GM21381 (cell line): ENCODE results near the gene SRMS.

Experiments used
- ATAC-seq: cut with Tn5 transposase; IDR thresholded peaks from one replicate; pipeline ENCODE4 v1.9.1; 2021; ENCODE audit warnings: mild to moderate bottlenecking, moderate library complexity; ENCODE audit not compliant: unreplicated experiment

SRMS gene

DNA sequence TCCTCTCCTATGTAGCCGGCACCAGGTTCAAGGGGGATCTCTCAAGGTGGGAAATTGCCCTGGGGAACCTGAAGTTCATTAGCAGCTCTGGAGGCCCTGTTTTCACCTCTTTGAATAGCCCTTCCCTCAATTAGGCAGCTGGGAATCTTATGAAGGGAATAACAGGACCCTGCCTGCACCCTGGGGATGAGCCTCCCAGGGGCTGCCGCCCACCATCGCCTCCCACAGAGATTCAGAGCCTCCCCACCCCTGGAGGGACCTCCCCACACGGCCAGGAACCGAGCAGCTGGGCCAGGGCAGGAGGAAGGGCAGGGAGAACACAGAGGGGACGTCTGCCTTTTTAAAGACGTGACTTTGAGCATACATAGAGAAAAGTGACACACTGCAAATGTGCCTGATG, 44.0 kb downstream of the SRMS start:
- no peak for ATAC-seq

DNA sequence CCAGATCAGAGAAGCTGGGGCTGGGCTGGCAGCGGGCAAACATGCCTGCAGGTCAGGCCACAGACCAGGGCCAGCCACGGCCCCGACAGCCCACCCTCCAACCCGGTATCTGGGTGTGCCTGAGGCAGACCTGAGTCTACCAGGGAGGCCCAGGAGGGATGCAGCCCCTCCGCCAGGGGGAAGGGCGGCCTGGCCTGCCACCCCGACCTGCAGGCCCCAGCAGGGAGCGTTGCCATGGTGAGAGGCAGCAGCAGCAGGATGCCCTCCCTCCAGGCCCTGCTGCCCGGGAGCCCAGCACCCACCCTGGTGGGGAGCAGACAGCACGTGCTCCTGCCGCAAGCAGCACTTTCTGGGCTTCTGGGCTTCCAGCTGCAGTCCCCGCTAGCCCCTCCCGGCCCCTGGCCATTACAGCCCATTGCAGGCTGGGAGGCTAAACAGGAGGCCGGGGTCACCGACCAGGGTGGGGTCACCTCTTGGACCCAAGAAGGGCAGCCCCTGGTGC, 44.8 kb downstream of the SRMS start:
- ATAC-seq: no peak

DNA sequence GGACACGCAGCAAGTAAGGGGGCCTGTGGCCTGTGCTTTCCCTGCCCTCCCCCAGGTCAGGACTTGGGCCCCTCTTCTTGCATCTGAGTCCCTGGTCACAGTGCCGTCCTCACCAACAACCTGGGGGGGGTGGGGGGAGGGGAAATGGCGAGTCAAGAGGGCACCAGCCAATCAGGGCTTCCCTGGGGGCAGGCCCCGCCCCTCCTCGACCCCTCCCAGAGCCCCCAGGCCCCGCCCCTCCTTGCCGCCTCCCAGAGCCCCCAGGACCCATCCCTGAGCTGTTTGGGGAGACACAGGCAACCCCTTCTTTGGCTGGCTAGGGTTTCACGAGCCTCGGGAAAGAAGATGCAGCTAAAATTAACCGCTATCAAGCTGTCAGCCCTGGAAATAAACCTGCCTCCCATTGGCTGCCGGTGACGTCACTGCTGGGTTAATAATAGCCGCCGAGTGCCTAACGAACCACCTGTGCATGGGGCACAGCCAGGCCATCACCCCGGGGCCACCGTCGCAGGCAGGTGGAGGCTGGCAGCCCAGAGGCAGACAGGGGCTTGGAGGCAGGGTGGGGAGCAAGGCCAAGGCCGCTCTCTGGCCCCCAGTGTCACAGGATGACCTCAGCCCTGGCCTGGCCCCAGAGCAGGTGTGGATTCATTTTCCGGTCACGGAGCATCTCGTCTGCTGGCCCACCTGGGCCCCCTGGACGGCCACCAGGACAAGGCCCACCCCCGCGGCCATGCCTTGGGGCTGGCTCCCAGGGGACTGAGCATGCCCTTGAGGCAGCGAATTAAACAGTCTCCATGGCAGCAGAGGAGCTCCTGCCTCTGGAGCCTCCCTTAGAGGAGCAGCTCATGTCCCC, 45.5 kb downstream of the SRMS start:
- ATAC-seq: no peak

DNA sequence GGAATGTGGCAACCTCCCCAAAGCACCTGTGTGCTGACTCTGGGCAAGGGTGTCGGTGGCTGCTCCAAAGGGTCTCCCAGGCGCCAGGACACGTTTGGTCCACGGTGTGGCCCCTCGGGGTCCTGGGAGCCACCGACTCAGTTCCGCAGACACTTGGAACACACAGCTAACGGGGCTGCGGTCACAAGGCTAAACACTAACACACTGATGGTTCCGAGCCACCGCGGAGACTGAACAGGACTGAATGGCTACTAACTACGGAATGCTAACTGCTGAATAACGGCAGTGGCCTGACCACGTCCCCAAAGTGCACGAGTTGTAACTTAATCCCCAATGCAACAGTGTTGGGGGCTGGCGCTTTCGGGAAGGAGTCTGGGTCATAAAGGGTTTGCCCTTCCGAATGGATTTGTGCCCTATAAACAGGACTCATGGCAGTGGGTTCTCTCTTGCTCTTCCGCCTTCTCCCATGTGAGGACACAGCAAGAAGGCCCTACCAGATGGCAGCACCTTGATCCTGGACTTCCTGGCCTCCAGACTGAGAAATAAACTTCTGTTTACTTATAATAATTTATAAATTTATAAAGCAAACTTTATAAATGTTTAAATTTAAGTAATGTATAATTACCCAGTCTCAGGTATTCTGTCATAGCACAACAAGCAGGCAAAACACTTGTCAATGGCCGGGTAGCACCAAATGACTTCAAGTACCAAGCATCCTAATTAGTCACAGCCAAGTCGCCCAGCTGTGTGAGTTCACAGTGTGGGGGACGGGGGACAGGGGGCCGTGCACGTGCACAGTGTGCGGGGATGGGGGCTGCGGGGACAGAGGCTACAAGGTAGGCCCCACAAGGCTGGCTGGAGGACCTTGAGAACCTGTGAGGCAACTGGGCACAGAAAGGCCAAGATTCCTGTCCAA, 46.4 kb downstream of the SRMS start:
- no peak for ATAC-seq

DNA sequence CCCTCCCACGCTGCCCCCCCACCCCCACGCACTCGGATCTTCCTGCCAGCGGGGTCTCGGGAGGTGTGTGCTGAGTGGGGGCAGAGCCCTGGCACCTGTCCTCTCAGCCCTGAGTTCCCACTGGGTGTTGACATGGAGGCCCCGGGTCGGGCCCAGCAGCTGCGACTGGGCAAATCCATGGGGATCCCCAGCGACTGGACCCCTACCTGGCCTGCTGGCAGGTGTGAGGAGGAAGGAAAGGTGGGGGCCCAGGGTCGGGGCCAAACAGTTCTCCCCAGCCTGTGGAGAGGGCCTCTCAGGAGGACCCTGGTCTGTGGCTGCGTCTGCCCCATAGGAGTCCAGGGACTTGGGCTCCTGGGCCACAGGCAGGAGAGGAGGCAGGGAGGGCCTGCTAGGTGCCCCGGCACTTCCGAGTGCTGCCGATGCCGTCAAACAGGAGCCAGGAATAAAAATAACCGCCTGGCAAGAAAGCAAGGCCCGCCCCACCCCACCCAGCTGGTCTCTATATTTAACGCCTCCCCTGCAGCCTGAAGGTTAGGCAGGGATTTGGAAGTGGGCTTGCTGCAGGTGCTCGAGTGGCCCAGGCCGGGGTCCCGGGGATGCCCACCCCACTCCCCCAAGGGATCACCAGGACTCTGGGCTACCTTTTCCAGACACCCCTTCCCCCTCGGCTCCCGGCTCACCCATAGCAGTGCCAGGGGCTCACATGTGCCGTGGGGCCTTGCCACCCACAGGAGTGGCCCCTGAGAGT, 47.2 kb downstream of the SRMS start:
- no peak for ATAC-seq

DNA sequence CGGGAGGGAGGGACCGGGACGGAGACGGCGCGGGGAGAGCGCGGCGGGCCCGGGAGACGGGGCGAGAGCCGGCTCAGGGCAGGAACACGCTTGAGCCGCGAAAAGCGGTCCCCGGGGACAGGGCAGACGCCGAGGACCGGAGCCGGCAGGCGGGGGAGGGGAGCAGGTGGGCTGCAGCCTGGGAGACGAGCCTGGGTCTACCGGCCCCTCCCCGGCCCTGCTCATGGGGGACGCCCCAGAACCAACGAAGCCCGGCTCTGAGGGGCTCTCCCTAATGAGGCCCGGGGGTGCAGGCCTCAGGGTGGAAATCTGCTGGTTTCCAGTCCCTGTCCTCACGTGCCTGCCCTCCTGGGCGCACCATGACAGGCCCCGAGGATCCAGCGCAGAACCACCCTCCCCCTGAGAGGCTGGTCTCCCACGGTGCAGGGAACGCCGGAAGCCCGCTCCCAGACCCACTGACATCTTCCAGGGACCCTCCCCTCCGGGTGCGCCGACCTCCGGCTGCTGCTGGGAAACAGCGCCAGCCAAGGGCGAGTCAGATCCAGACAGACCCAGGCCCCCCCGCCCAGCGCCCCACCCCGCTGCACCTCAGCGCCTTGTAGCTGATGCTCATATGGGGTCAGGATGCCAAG, 48.1 kb downstream of the SRMS start:
- no peak for ATAC-seq

DNA sequence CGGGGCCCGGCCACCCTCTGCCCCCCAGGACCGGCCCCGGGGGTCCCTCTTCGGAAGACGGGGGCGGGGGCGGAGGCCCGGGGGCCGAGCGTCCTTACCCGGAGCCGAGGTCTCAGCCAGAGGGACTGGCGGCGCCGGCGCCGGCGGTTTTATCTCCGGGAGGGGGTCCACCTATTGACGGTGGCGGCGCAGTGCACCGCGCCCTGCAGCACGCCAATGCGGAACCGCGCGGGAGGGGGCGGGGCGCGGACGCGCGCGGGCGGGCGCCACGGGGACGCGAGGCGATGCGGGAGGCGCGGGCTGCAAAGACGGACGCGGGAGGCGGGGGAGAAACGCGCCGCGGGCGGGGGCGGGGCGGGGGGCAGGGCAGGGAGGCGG, 48.6 kb downstream of the SRMS start, which contains the start of gene EEF1A2:
Gene EEF1A2 (minus strand): TSS at position 124 of the 378 bp plus-strand sequence. CDS start 1,320 bp downstream, outside the sequence.
- ATAC-seq: no peak

DNA sequence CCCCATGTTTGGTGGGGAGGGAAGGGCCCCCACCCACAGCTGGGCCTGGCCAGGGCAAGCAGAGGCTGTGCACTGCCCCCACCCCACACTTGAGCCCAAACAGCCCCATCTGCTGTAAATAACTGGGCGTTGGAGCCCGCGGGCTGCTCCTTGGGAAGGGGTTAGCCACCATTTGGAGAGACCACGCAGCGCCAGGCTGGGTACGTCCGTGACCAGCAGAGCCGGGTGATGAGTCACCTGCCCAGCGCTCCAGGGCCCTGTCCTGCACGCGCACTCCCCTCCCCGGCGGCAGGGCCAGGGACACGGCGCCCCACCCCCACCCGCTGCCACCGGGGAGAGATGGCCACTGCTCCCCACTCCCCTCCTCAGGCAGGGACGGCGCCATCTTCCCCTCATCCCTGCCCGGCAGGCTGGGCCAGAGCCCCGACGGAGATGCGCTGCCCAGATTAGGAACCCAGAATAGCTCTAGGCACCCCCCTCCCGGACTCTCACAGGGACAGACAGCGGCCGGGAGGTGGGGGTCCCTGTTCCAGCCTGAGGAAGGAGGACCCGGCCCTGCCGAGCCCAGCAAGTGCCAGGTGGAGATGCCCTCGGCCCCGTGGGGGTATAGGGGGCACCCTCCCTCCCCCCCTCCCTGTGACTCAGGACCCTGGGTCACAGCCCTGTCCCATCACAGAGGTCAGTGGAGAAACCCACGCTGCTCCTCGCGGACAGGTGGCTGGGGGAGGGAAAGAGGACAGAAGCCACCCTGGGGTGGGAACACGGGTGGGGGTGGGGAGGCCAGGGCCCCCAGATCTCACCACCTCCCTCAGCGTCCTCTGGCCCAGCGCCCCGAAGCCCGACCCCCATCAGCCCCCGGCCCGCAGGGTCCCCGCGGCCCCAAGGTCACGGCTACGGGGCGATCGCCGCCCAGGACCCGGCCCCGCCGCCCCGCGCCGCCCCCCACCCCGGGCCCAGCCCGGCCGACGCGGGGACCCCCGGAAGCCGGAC, 49.3 kb downstream of the SRMS start:
- ATAC-seq: no peak

DNA sequence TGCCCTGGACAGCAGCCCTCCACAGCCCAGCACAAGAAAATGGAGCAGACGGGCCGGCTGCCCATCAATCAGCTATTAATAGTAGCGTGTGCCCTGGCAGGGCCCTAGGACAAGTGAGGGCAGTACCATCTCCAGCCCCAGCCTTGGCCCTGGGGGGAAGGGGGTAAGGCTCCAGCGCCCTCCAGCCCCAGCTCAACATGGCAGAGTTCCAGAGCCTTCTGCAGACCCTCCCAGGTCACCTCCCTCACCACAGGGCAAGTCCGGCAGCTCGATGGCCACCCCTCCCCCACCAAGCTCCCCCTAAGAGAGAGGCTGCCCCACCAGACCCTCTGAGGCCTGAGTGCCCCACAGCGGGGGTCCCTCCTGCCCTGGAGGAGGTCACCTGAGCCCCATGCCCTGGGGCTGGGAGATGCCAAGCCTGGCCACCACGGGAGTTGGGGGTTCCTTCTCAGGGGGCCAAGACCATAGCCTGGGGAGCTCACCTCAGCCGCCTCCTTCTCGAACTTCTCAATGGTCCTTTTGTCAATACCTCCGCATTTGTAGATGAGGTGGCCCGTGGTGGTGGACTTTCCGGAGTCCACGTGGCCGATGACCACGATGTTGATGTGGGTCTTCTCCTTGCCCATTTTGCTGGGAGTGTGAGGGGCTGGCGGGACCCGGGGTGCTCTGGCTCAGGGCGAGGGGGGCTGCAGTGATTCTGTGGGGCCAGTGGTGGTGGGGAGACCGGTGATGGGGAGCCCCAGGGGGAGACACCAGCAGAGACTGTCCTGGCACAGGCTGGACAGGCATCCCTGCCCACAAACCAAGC, 50.2 kb downstream of the SRMS start:
- ATAC-seq: no peak

DNA sequence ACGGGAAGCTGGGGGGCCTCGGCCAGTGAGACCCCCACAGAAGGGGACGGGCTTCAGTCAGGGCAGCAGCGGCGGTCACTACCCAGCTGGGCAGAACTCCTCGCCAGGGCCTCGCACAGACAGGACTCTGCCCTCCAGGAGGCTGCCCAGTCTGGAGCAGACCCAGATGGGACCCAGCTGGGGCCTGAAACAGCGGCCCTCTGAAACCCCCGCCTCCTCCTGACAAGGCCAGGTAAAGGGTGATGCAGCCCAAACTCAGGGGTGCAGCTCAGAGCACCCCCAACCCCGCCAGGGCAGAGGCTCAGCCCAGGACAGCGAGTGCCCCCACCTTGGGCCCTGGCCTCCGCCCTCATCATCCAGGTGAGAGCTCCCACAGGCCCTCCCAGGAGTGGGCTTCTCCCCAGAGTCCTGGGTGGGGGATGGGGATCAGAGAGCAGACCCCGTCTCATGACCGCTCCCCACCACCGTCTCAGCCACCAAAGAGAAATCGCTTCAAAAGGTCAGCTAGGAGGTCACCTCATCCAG, 50.9 kb downstream of the SRMS start:
- no peak for ATAC-seq

DNA sequence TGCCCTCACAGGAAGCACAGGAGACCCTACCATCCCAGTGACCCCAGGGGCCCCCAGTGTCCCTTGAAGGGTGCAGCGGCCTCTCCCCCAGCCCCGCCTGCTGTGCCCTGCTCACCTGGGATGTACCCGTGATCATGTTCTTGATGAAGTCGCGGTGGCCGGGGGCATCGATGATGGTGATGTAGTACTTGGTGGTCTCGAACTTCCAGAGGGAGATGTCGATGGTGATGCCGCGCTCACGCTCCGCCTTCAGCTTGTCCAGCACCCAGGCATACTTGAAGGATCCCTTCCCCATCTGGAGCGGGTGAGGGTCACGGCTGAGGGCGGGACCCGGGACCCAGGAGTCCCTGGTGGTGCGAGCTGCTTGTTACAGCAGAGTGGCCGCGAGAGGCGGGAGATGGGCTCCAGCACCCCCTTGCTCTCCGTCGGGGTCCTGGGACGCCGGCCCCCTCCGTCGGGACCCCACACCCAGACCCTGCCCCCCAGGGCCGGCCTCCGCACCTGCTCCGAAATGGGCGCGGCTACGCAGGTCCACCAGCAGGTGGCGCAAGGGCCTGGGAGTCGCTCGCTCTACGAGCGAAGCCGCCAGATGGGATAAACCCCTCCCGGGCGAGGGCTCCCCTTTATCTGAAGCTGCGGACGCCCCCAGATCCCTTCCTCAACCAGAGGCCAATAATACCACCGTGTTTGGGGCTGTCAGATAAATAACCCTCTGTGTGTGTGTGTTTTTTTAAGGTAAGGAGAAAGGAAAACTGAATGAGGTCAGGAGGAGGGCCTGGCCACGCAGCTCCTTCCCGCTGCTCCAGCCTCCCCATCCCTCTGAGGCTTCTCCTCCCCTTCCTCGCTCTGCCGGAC, 51.6 kb downstream of the SRMS start:
- no peak for ATAC-seq

DNA sequence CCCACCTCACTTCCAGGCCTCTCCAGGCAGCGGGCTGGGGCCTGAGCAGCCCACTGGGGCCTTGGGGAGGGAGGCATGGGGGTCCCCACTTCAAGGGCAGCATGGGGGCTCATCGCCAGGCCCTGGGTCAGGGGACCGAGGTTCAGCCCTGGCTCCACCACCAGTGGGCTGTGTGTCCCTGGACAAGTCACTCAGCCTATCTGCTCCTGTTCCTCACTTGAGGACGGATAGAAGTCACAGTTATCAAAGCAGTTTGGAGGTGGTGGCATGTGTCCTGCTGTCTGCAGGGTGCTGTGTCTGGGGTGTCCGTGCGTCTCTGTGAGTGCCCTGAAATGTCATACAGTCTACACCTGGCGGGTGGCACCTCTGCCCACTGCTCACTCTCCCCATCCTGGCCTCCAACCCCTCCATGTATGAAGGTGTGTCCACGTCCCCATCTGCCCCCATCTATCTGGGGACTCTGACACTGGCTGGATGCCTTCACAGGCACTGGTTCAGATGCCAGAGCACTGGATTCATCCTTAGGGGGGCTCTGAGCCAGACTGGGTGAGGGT, 52.3 kb downstream of the SRMS start:
- ATAC-seq: no peak

DNA sequence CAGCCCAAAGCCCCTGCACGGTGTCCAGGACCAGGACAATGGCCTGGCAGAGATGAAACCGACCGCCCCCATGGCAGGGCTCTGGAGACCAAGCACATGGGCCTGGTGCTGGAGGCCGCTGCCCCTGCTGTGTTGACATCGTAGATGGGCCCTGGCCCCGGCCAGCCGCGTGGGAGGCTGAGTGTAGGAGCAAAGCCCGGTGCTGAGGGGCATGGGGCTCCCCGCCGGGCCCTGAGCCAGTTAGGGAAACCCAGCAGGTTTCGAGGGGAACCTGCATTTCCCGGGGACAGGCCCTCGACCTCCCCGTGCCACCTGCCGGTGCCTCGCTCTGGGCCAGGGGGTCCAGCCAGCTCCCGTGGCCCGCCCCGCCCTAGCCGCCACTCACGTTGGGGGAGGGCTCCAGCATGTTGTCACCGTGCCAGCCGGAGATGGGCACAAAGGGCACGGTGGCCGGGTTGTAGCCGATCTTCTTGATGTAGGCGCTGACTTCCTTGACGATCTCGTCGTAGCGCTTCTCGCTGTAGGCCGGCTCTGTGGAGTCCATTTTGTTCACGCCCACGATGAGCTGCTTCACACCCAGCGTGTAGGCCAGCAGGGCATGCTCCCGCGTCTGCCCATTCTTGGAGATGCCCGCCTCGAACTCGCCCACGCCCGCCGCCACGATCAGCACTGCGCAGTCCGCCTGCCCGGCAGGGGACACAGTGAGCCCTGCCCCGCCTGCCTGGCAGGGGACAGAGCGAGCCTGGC, 53.0 kb downstream of the SRMS start:
- ATAC-seq: no peak

DNA sequence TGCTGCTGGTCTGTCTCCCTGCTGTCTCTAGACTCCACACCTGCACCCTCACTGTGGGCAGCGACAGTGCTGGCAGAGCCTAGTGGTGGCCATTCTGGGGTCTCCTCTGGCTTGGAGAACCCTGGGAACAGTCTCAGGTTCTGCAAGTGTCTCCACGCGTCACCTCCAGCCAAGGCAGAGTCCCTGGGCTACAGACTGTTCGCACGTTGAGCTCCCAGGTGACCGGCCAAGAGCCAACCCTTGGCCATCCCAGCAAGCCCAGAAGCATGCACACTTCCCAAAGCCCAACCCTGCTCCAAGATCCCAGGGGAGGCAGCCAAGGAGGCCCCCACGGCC, 53.5 kb downstream of the SRMS start:
- no peak for ATAC-seq

DNA sequence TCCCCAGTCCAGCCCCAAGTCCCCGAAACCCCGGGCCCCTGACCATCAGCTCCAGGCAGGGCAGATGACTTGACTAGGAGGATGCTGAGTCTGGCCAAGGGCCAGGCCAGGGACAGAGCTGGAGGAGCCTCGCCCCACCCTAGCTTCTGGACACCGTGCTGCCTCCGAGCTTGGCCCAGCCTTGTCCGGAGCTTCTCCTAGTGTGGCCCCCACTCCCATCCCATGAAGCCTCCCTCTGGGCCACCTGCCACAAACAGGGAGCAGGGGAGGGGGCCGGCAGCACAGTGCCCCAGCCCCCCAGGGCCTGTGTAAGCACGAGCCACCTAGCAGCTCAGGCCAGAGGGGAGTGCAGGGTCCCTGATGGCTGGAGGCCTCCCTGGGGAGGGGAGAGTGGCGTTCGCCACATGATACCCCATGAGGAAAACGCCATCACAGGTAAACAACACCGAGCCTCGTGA, 54.0 kb downstream of the SRMS start:
- ATAC-seq: no peak

DNA sequence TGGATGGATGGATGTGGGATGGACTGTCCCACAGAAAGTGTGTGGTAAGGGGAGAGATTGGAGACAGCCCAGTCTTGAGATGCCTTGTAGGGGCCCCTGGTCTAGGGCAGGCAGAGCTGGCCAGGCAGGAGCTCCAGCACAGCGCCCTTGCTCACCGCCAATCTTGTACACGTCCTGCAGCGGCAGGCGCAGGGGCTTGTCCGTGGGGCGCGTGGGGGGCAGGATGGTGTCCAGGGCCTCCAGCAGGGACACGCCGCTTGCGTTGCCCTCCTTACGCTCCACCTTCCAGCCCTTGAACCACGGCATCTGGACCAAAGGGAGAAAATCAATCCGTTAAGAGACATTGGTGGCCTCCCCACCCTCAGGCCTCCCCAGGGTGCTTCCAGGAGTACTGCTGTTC, 54.6 kb downstream of the SRMS start:
- ATAC-seq: no peak
